ENCODE results near the gene RSPO4.
"Not testable (repeated sequence)": the region's sequence is repeated elsewhere in the genome, so short reads cannot be mapped to it uniquely, and the experiment has no call there.

Gene RSPO4

DNA sequence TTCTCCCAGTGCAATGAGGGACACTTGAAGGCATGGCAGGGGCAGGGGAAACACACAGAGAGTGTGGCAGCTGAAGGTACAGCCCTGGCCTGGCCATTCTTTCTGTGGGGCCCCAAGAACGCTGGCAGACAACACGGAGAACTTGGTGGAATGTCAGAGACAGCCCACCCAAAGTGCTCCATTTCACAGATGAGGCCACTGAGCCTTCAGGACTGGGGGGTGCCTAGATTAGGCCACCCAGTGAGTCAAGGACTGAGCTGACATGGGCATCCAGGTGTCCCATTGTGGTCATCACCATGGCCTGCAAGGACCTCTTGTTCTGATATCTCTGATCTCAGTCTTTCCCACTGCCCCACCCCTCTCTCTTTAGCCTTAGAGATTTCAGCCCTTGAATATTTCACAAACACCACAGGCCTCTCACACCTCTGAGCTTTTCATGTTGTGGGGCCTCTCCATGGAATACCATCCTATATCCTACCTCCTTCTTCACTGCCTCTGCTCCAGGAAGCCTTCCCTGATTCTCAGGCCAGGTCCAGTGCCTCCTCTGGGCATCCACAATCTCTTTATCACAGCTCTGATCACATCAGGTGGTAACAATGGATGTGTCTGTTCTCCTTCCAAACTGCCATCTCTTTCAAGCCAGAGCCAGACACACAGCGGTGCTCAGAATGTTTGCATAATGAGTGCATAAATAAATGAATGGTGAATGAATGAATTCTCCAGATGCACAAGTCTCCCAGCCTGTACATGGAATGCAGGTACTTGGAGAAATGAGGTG lies 2.0 kb upstream of the RSPO4 start:
- no peak for DNase-seq

DNA sequence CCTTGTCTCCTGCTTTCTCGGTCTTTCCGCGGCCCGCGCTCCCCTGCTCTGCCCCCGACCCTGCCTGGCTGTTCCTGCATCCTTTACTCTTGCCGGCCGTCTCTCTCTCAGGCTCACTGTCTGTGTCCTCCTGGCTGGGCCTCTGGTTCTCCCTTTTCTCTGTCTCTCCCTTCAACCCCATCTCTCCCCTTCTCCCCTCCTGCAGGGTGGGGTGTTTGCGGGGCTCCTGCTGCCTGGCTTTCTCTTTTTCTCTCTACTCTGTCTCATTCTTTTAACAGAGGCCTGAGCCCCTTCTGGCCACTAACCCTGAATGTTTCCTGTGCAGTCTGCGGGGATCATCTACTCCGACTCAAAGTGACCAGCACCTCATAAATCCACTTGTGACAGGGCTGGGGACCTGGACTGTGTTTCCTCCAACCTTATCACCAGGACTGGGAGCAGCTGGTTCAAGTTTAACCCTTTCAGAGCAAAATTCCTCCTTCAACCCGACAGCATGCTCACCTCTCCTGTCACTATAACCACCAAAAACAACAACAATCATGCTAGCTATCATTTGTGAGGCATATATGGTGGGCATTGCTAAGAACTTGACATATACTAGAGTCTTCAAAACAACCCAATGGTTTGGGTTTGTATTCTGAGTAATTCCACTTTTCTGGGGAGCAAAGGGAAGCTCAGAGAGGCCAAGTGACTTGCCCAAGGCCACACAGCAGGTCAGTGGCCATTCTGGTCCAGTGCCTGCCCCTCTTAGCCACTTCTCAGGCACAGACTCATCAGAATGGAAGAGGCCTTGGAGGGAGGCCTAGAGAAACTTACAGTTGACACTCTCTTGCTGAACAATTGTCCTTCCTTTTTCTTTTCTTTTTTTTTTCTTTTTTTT lies 811 bp upstream of the RSPO4 start:
- DNase-seq: no peak

DNA sequence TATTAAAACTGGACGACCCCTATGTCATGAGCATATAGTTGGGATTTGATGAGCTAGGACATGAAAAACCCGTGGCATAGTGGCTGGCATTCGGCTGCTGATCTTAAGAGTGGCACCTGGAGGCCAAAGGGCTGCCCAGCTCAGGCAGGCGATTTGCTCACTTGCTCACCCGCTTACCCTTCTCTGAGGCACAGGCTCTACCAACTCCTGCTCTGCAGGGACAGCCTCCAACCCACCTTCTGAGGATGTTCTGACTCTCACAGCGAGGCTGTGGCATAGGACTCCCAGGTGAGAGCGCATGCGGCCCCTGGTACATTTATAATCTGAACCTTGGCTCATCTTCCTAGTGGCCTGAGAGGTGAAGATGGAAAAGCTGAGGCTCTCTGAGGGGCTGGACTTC lies 995 bp downstream of the RSPO4 start:
- no peak for DNase-seq

DNA sequence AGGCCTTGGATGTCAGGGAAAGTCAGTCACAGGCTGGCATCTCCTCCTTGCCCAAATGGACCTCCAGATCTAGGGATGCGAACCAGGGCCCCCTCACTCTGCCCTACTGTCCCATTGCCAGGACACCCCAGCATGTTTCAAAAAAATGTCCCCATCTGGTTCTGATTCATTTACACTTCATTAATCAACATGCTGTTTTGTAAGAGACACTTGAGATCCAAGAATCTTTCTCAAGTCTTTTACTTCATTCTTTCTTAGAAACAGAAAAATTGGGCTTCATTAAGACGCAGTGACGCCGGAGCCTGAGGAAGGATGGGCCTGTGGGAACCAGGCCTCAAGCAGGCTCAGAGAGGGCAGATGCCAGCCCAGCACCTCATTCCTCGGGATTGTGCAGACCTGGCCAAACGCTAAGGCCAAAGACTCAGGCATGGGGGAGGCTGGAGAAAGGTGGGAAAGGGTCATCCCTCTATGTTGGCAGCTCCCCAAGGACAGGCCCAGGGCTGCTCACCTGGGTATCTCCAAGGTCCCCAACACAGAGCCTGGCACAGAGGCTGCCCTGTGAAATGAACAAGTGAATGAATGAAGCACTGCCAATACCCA lies 3.8 kb downstream of the RSPO4 start:
- no peak for DNase-seq

DNA sequence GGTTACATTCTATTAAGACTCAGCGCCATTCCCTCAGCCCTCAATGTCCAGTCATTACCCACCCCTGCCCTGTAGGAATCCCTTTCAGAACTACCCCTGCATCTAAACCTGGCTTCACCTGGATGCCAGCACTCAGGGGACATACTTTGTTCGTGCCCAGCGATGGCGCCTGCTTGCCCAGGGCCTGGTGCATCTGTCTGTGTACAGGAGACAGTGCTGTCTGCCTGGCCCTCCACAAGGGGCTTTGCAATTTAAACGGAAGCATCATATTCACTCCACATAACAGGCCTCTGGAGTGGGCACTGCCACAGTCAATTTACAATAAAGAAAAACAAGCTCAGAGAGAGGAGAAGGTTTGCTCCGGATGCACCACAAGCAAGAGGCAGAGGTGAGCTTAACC lies 4.6 kb downstream of the RSPO4 start:
- DNase-seq: no peak

DNA sequence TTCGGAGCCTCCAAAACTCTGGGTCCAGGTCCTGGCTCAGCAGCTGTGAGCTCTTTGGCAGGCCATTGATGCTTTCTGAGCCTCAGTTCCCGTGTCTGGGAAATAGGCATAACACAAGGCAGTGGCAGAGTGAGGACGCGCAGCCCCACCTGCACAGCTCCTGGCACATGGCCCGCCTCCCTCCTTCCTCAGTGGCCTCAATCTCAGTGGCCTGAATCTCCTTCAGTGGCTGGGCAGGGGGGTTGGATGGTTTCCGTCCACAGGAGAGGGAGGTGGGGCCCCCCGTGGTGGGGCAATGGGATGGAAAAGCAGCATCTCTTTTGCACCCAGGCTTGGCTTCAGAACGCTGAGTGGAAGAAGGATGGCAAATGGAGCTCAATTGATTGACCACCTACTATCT lies 5.1 kb downstream of the RSPO4 start:
- no peak for DNase-seq

DNA sequence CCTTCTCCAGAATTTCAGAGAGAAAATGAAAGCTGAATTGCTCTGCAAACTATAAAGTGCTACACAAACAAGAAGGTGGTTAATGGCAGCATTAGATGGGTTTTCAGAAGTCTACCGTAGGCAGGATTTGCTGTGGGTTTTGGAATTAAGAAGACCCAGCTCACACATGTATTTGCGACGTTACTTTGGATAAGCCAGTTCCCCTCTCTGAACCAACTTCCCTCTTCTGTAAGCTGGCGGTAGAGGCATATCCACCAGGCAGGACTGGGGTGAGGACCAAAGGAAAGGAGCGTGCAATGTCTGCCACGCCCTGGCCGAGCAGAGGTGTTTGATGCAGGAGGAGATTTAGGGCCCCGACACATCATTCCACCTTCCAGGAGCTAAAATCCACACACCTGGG lies 6.9 kb downstream of the RSPO4 start:
- no peak for DNase-seq

DNA sequence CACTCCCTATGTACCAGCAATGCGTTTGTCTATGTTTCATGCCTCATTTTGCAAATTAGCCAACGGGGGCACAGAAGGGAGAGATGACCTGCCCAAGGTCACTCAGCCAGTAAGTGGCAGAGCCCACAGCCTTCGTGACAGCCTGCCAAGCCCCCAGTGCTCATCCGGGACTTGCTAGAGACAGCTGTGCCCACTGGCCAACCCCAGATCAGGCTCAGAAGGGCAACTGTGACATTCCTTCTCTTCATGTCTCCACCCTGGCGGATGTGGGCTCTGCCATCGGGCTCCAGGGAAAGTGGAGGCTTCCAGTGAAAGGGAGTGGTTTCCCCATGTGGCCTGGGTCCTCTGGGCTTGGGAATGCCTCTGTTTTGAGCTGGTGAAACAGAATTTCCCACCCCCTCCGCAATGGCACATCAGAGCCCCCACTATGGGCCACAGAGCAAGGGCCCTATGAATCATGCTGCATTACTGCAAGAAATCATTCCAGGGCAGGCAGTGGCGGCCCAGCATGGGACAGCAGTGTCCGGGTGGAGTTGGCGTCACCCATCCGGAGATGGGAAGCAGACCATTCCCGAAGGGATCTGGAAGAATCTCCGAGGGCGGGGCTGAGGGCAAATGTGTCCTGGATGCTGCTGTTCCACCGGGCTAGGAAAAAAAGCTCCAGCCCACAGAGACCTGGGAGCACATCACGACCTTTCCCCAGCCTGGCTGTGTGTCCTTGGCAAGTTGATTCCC lies 9.1 kb downstream of the RSPO4 start:
- no peak for DNase-seq

DNA sequence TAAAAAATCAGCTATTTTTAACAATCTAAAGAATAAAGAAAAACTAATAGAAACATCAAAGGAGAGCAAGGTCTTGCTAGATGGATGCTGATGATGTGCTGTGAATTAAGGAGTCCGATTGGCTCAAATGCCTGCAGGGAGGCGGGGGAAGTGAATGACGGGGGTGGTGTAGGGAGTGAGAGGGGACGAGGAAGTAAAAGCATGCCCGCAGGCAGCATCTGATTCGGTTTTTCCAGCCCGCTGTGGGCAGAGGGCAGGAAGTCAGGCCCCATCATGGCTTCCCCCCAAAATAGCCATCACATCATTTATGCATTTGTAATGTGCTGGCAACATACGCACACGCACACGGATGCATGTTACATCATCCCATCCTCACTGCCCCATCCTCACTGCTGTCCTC lies 10.3 kb downstream of the RSPO4 start:
- DNase-seq: no peak

DNA sequence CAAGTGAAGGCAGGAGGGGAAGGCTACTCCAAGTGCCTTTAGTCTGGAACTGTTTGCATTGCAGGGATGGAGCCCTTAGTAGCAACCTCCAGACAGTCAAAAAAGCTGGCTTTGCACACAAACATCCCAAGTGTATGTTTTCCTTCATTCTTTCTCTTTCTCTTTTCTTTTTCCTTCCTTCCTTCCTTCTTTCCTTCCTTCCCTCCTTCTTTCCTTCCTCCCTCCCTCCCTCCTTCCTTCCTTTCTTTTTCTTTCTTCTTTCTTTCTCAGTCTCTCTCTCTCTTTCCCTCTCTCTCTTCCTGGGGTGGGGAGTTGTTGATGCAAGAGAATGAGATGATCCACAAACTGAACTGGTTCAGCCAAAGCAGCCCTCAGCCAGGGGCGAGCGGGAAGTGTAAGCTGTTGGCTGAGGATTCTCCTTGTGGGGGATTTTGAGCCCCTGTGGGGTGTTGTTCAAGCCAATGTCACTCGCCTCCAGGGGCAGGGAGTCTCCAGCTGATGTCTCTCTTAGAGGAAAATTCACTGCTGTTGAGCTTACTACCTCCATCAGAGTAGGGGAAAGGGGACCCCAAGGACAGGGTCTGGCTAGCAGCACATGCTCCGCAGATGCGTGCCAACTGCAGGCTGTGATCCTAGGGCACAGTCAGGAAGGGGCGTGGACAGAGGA lies 11.7 kb downstream of the RSPO4 start:
- DNase-seq: no peak

DNA sequence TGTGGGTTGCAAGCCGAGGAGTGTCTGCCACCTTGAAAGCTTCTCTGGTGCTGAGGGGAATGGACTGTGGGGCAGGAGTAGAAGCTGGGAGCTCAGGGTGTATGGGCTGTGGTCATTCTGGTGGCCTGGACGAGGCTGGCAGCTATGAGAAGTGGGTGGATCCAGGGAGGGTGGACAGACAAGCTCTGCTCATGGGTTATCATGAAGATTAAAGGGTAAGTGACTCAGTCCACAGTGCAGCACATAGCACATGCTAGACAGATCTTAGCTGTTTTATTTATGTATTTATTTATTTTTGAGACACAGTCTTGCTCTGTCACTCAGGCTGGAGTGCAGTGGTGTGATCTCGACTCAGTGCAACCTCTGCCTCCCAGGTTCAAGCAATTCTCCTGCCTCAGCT lies 13.8 kb downstream of the RSPO4 start:
- no peak for DNase-seq

DNA sequence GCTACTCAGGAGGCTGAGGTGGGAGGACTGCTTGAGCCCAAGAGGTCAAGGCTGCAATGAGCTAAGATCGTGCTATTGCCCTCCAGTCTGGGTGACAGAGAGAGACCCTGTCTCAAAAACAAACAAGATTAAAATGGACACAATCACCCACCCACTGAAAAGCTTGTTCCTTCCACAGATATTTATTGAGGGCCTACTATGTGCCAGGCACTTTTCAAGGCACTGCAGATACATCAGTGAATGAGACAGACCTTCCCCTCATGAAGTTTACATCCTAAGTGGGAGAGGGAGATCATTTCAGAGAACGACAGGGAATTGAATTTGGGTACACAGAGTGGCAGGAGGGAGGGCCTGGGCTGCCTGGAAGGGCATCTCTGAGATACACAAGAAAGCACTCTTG lies 14.4 kb downstream of the RSPO4 start:
- DNase-seq: no peak

DNA sequence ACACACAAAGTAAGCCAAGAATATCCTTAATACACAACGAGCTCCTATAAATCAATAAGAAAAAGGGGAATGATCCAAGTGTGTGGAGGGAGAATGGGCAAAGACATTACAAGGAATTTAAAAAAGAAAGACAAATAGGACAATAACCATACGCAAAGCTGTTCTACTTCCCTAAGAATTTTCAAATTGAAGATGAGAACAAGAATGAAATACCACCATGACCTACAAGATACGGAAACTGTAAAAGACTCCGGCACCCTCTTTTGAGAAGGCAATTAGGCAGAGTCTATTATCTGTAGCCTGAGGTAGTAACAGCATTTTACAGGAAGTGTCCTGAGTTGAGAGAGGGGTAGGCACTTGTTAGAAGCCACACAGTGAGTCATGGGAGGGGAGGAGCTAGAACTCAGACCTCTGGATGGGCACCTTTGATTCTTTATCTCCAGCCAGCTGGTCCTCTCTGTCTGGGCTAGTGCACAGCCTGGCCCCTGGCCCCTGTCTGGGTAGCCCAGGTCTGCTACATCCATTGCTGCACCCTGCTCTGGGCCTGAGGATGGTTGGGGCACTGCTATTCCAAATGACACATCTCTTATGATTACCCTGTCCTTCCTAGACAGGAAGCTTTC lies 15.3 kb downstream of the RSPO4 start:
- DNase-seq: no peak

DNA sequence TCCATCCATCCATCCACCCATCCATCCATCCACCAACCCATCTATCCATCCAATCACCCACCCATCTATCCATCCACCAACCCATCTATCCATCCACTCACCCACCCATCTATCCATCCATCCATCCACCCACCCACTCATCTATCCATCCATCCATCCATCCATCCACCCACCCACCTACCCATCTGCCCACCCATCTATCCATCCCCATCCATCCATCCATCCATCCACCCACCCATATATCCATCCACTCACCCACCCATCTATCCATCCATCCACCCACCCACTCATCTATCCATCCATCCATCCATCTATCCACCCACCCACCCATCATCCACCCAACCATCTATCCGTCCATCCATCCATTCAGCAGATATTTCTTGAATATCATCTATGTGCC lies 17.1 kb downstream of the RSPO4 start:
- DNase-seq: not testable (repeated sequence)

DNA sequence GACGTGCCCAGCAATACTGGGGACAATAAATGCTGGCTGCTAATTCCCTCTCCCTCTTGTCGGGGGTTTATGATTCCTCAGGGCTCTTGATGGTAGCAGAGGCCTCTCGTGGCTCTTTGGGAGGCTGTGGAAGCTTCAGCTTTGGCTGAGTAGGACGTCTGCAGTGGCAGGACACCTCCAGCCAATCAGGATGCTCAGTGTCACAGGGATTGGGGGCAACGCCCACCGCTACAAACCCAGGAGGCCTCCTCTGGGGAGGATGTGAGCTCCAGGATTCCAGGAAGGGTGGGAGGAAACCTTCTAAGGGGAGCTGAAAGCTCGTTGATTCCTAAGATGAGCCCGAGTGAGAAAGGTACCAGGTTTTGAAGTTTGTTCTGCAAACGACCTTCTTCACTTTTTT lies 19.4 kb downstream of the RSPO4 start:
- DNase-seq: no peak

DNA sequence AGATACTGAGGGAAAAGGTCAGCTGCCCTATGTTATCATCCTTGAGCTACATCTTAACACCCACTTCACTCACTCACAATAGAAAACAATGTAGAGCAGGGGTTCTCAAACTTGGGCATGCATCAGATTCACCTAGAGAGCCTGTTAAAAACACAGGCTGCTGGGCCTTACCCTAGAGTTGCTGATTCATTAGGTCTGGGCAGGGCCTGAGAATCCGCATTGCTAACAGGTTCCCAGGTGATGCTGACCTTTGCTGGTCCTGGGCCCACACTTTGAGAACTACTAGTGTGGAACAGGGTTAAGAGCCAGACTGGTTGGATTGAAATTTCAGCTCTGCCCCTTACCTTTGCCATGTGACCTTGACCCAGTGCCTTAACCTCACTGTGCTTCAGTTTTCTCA lies 25.1 kb downstream of the RSPO4 start:
- no peak for DNase-seq

DNA sequence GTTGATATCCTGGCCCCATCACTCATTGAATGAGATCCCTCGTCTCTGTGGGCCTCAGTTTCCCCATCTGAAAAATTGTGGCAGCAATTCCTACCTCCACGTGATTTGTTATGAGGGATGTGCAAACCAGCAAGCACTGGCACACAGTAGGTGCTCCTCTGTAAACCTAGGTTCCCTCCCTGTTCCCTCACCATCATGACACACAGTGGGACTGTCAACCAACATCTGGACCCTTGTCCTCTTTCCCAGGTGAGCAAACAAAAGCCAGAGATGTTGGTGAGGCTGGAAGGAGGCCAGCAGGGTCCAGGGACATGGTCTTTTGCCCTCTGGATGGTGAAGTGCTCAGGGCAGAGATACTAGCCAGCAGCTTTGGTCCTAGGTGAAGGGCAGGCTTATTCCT lies 26.1 kb downstream of the RSPO4 start:
- no peak for DNase-seq

DNA sequence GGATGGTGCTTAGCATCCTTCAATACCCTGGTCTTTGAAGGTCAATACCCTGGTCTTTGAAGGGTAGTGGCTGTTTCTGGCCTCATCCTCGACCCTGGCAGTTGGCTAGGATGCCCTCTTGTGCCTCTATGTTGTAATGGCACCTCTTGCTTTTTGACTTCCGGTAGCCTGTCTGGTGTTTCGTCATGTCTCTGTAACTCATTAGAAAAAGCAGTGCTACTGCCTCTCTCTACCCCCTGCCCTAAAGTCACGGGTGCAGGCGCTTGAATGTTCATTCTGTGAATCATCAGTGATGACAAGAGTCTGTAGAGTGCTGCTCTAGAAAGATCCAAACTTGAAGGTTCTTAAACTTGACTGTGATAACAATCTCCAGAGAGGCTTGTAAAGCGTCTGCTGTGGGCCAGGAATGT lies 28.3 kb downstream of the RSPO4 start:
- DNase-seq: peak; percentile 65

DNA sequence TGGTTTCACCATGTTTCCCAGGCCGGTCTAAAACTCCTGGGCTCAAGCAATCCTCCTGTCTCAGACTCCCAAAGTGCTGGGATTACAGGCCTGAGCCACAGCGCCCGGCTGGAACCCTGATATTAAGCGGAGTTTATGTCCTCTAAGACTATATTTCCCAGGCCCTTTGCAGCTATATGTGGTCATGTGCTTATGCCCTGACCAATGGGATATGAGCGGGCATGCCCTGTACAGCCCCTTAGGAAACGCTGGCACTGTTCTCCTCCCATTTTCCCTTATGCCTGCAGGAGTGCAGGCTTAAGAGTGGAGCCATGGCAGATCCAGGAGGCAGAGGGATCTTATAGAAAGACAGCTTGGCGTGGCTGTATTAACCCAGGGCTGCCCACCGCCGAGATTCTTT lies 29.9 kb downstream of the RSPO4 start:
- no peak for DNase-seq

DNA sequence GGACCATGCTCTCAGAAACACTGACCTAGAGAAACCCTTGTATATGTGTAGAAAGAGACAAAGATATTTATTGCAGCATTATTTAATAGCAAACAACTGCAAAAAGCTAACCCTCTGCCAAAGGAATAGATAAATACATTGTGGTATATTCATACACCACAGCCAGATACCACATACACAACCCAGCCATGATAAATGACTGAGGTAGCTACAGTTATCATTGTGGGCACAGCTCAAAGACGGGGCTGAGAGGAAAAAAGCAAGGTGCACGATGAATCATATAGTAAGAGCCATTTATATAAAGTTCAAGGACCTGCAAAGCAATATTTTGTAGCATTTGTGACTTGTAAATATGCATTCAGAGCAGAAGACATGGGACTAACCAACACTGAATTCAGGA lies 30.8 kb downstream of the RSPO4 start:
- DNase-seq: no peak

DNA sequence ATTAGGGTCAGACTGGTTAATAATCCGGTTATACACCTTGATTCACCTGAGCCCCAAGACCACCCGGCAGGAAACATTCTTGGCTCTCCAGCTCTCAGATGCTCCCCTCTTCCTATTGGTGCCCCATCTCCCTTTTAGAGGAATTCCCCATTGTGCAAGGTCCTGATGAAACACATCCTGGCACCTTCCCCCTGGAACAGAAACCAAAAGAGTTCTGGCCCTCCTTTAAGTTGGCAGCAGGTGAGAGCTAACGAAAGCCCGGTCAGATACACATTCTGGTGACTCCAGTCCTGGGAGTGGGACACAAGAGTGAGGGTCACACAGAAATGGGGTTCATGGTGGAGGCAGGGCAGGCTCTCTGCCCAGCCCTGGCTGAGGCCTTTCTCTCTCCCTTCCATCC lies 32.2 kb downstream of the RSPO4 start:
- DNase-seq: no peak

Data from activated effector memory CD4-positive, alpha-beta T cell treated with anti-CD3 and anti-CD28 coated beads, Interleukin-2, amount 50 U/mL, for 16 hours (primary cell).